Panc1 (cell line): ENCODE measurements around the gene UVSSA. TPM values are rescaled to one million over a fixed set of nuclear protein-coding genes. Genes with fewer than 3 reads are reported as not detected.

ENCODE experiments used
- ATAC-seq: fragments of 200-7000 bp; cut with Tn5 transposase; 2 replicates; pipeline ENCODE4 v1.9.1; 2020; ENCODE audit warnings: mild to moderate bottlenecking, moderate library complexity
- BruUV-seq: library from RNA; stranded (reverse); fragments of 400-500 nt; replicated peaks from 2 replicates; lab custom pipeline; 2021; lab: Mats Ljungman, UMichigan
- CTCF ChIA-PET: fragments of 300-600 bp; sonication (Branson Sonifier 250); formaldehyde crosslinking; loops from one replicate; lab custom pipeline; 2022; ENCODE audit warnings: antibody characterized with exemption; lab: Charles Lee
- POLR2A ChIA-PET: fragments of 300-600 bp; sonication (Branson Sonifier 250); formaldehyde crosslinking; loops from one replicate; lab custom pipeline; 2022; ENCODE audit warnings: antibody characterized with exemption; lab: Charles Lee
- DNase-seq: peaks from one replicate; pipeline ENCODE4 v3.0.0-alpha.2; 2010; ENCODE audit warnings: low read depth, low spot score
- H3K27ac ChIP-seq: 2 replicates; pipeline ENCODE4 v1.5.1; 2011; ENCODE audit warnings: mild to moderate bottlenecking, low read length, inconsistent platforms
- H3K27me3 ChIP-seq: fragments of 200-500 bp; sonication (Bioruptor generic); 2 replicates; pipeline ENCODE4 v1.6.0; 2014; ENCODE audit warnings: low read length, inconsistent platforms; ENCODE audit not compliant: control insufficient read depth, insufficient read depth
- H3K36me3 ChIP-seq: fragments of 200-500 bp; sonication (Bioruptor generic); 2 replicates; pipeline ENCODE4 v1.5.1; 2014; ENCODE audit warnings: inconsistent platforms, mild to moderate bottlenecking, low read length, moderate library complexity; ENCODE audit not compliant: control insufficient read depth, insufficient read depth
- H3K4me1 ChIP-seq: 2 replicates; pipeline ENCODE4 v1.5.1; 2011; ENCODE audit warnings: inconsistent platforms, mild to moderate bottlenecking, low read length, moderate library complexity; ENCODE audit not compliant: control insufficient read depth, insufficient read depth
- H3K4me3 ChIP-seq, 2 experiments: 2 replicates each; pipeline ENCODE4 v1.5.1; 2011 to 2012; ENCODE audit warnings: low read depth in 2 of 2, low read length in 2 of 2, mild to moderate bottlenecking in 2 of 2, inconsistent platforms in 1 of 2, moderate library complexity in 1 of 2
- H3K9me3 ChIP-seq: fragments of 200-500 bp; sonication (Bioruptor generic); 2 replicates; pipeline ENCODE4 v1.5.1; 2014; ENCODE audit warnings: low read depth, mild to moderate bottlenecking, inconsistent platforms, low read length, moderate library complexity; ENCODE audit not compliant: control insufficient read depth, insufficient read depth
- CTCF ChIP-seq: fragments of 450-650 bp; IDR thresholded peaks from 2 replicates; pipeline ENCODE4 v1.5.1; 2017; ENCODE audit warnings: mild to moderate bottlenecking
- POLR2AphosphoS5 ChIP-seq: IDR thresholded peaks from 2 replicates; pipeline ENCODE4 v1.6.1; 2012; ENCODE audit warnings: mild to moderate bottlenecking, low read depth, low read length, moderate library complexity
- REST ChIP-seq, 2 experiments: IDR thresholded peaks; 2 replicates each; pipeline ENCODE4 v1.6.1; 2011 to 2012; ENCODE audit warnings: low read depth in 2 of 2, control low read depth in 1 of 2, low read length in 1 of 2, mild to moderate bottlenecking in 1 of 2, moderate library complexity in 1 of 2; ENCODE audit not compliant: insufficient read depth in 1 of 2
- SIN3A ChIP-seq: IDR thresholded peaks from 2 replicates; pipeline ENCODE4 v1.6.1; 2012; ENCODE audit warnings: low read depth, mild to moderate bottlenecking, low read length, moderate library complexity, borderline replicate concordance; ENCODE audit not compliant: insufficient read depth
- TCF7L2 ChIP-seq: IDR thresholded peaks from 2 replicates; pipeline ENCODE4 v1.6.1; 2011; ENCODE audit warnings: mild to moderate bottlenecking, low read depth, low read length, inconsistent platforms
- in situ Hi-C: cut with HindIII; loops from 2 replicates; pipeline ENCODE4 v1.10.0; 2016; ENCODE audit warnings: low sequenced_read_pairs, low pct_unique_long_range_greater_than_20kb
- intact Hi-C: fragments of 100-400 bp; cut with micrococcal nuclease; formaldehyde crosslinking; loops from one replicate; pipeline ENCODE4 v1.10.0; 2022; ENCODE audit not compliant: unreplicated experiment
- total RNA-seq: library from RNA; stranded (reverse); gene quantifications from one replicate; pipeline ENCODE4 v1.2.1, GENCODE V29; 2021; ENCODE audit not compliant: unreplicated experiment

The UVSSA gene
- total RNA-seq, 1 experiment from 2014 or later: 23.4 TPM

GRCh38 chr4:1375761-1376322, 28.8 kb downstream of the UVSSA start:
- Histone ChIP-seq H3K4me1 (no peaks in the 10 kb centered on the region), H3K36me3 (no peaks in the 10 kb centered on the region), H3K9me3 (no peaks in the 10 kb centered on the region), H3K4me3 (no peak overlapping the region), H3K27ac (no peak overlapping the region), H3K27me3 (no peaks in the 10 kb centered on the region)
- no peak for TF ChIP-seq REST (IDR thresholded peaks at IDR 0.05; ENCODE audit: insufficient read depth in 1 of 2, low read depth in 2 of 2, low read length in 1 of 2)
- no peak for TF ChIP-seq CTCF
- no peak for TF ChIP-seq SIN3A
- no peak for TF ChIP-seq TCF7L2
- TF ChIP-seq POLR2AphosphoS5: no peak
- ChIA-PET POLR2A (no interaction called here), CTCF (no interaction called here)
- BruUV-seq: no TSS peak
- intact Hi-C loops: no loop called here
- in situ Hi-C loops: no loop called here
- no peak for DNase-seq
- ATAC-seq: no peak

GRCh38 chr4:1376391-1376840, 29.4 kb downstream of the UVSSA start:
- no peak overlapping the region for H3K27ac ChIP-seq
- BruUV-seq: no TSS peak
- ChIA-PET POLR2A (no interaction called here), CTCF (no interaction called here)
- no peak overlapping the region for H3K4me3 ChIP-seq
- H3K4me1 ChIP-seq: no peaks in the 10 kb centered on the region
- no peaks in the 10 kb centered on the region for H3K9me3 ChIP-seq
- no peak for TF ChIP-seq REST (IDR thresholded peaks at IDR 0.05; ENCODE audit: insufficient read depth in 1 of 2, low read depth in 2 of 2, low read length in 1 of 2)
- TF ChIP-seq CTCF: no peak
- TF ChIP-seq SIN3A: no peak
- no peak for TF ChIP-seq POLR2AphosphoS5
- no peak for TF ChIP-seq TCF7L2
- intact Hi-C loops: no loop called here
- ATAC-seq (no peak), DNase-seq (no peak)
- in situ Hi-C loops: no loop called here
- no peaks in the 10 kb centered on the region for H3K36me3 ChIP-seq
- no peaks in the 10 kb centered on the region for H3K27me3 ChIP-seq
